Hepatocyte (in vitro differentiated cells): ENCODE results near the gene SKIDA1. TPM values are rescaled to one million over a fixed set of nuclear protein-coding genes. Genes with fewer than 3 reads are reported as not detected.

Source experiments
- DNase-seq: peaks from one replicate; pipeline ENCODE4 v3.0.0-alpha.2; 2016; ENCODE audit warnings: low spot score
- H2AFZ ChIP-seq: fragments of 200-600 bp; sonication (generic); 2 replicates; pipeline ENCODE4 v1.6.0; 2016; ENCODE audit warnings: antibody characterized with exemption, mild to moderate bottlenecking
- H3K27ac ChIP-seq: fragments of 200-600 bp; sonication (generic); 2 replicates; pipeline ENCODE4 v1.5.1; 2016; ENCODE audit warnings: mild to moderate bottlenecking
- H3K27me3 ChIP-seq: fragments of 200-600 bp; sonication (generic); 2 replicates; pipeline ENCODE4 v1.6.1; 2016
- H3K36me3 ChIP-seq: fragments of 200-600 bp; sonication (generic); replicated peaks from 2 replicates; pipeline ENCODE4 v1.5.1; 2016; ENCODE audit warnings: low read depth; ENCODE audit not compliant: insufficient read depth
- H3K4me1 ChIP-seq: fragments of 200-600 bp; sonication (generic); 2 replicates; pipeline ENCODE4 v1.5.1; 2016; ENCODE audit warnings: mild to moderate bottlenecking, moderate library complexity; ENCODE audit not compliant: insufficient read depth
- H3K4me2 ChIP-seq: fragments of 200-600 bp; sonication (generic); 2 replicates; pipeline ENCODE4 v1.6.0; 2016
- H3K4me3 ChIP-seq: fragments of 200-600 bp; sonication (generic); 2 replicates; pipeline ENCODE4 v1.5.1; 2016; ENCODE audit warnings: mild to moderate bottlenecking
- H3K79me2 ChIP-seq: fragments of 200-600 bp; sonication (generic); 2 replicates; pipeline ENCODE4 v1.6.0; 2017; ENCODE audit warnings: mild to moderate bottlenecking
- H3K9me2 ChIP-seq: fragments of 200-600 bp; sonication (generic); replicated peaks from 2 replicates; pipeline ENCODE4 v1.6.0; 2017; ENCODE audit warnings: mild to moderate bottlenecking; ENCODE audit not compliant: insufficient read depth
- H3K9me3 ChIP-seq: fragments of 200-600 bp; sonication (generic); 2 replicates; pipeline ENCODE4 v1.5.1; 2016; ENCODE audit warnings: low read depth, mild to moderate bottlenecking
- H4K20me1 ChIP-seq: fragments of 200-600 bp; sonication (generic); 2 replicates; pipeline ENCODE4 v1.6.0; 2016; ENCODE audit warnings: mild to moderate bottlenecking; ENCODE audit not compliant: insufficient read depth, poor library complexity, severe bottlenecking
- CTCF ChIP-seq: fragments of 200-600 bp; sonication (generic); IDR thresholded peaks from 2 replicates; pipeline ENCODE4 v1.5.1; 2016; ENCODE audit warnings: antibody characterized with exemption, mild to moderate bottlenecking; ENCODE audit not compliant: poor library complexity
- EZH2 ChIP-seq: fragments of 200-600 bp; sonication (generic); IDR thresholded peaks from 2 replicates; pipeline ENCODE4 v1.6.1; 2016; ENCODE audit warnings: antibody characterized with exemption, mild to moderate bottlenecking, borderline replicate concordance
- EZH2phosphoT487 ChIP-seq: fragments of 200-600 bp; sonication (generic); IDR thresholded peaks from one replicate; pipeline ENCODE4 v1.6.1; 2018; ENCODE audit warnings: antibody characterized with exemption, mild to moderate bottlenecking, low read depth, moderate library complexity; ENCODE audit not compliant: unreplicated experiment, severe bottlenecking
- WGBS: methylation state at CpG from one replicate; pipeline ENCODE4 v1.1.6; 2016; ENCODE audit warnings: low lambda C conversion rate; ENCODE audit errors: missing lambda C conversion rate; 5-methylcytosine and 5-hydroxymethylcytosine counted together
- polyA plus RNA-seq: library from polyadenylated mRNA; unstranded; fragments of >200 nt; fragmentation: Nextera tagmentation; extraction: Ambion mirVana; gene quantifications from 2 replicates; pipeline ENCODE4 v1.2.1, GENCODE V29; 2016
- total RNA-seq: library from RNA; depleted of rRNA; stranded (reverse); fragments of >200 nt; gene quantifications from 2 replicates; pipeline ENCODE4 v1.2.3, GENCODE V29; 2014

Gene SKIDA1
- total and polyA plus RNA-seq, 2 experiments from 2014 or later = 0.68 to 2.3 TPM

- Histone ChIP-seq H3K27ac (peak overlapping the region; percentile 95), H3K9me2 (no peaks in the 10 kb centered on the region), H2AFZ (peak overlapping the region; percentile 50), H3K4me1 (peaks cover 20% of the 10 kb centered on the region), H4K20me1 (no peaks in the 10 kb centered on the region), H3K9me3 (no peaks in the 10 kb centered on the region), H3K27me3 (peaks cover 8% of the 10 kb centered on the region), H3K79me2 (peaks cover 29% of the 10 kb centered on the region), H3K36me3 (no peaks in the 10 kb centered on the region), H3K4me3 (no peak overlapping the region), H3K4me2 (peak overlapping the region; percentile 87)
- no peak for TF ChIP-seq EZH2
- no peak for TF ChIP-seq EZH2phosphoT487
- TF ChIP-seq CTCF = no peak
- WGBS = 20% methylated on average over 7 of the region's 7 CpGs
- no peak for DNase-seq
These were observed 1.4 kb downstream of the SKIDA1 start for GRCh38 chr10:21524131-21524525.

GRCh38 chr10:21523557-21524008 lies 1.9 kb downstream of the SKIDA1 start:
- H3K9me2 ChIP-seq = no peaks in the 10 kb centered on the region
- H3K4me3 ChIP-seq = no peak overlapping the region
- peak overlapping the region; percentile 50 for H2AFZ ChIP-seq
- peaks cover 23% of the 10 kb centered on the region for H3K4me1 ChIP-seq
- H3K27ac ChIP-seq = peak overlapping the region; percentile 95
- no peaks in the 10 kb centered on the region for H3K36me3 ChIP-seq
- no peaks in the 10 kb centered on the region for H3K9me3 ChIP-seq
- H3K79me2 ChIP-seq = peaks cover 25% of the 10 kb centered on the region
- TF ChIP-seq EZH2 (no peak), CTCF (no peak), EZH2phosphoT487 (no peak)
- peak overlapping the region; percentile 87 for H3K4me2 ChIP-seq
- no peaks in the 10 kb centered on the region for H4K20me1 ChIP-seq
- H3K27me3 ChIP-seq = peaks cover 11% of the 10 kb centered on the region
- peak; percentile 60 for DNase-seq
- 48% methylated on average over 3 of the region's 3 CpGs for WGBS

GRCh38 chr10:21522631-21523406 lies 2.7 kb downstream of the SKIDA1 start:
- H3K4me1 ChIP-seq = peaks cover 23% of the 10 kb centered on the region
- no peaks in the 10 kb centered on the region for H3K9me2 ChIP-seq
- no peaks in the 10 kb centered on the region for H3K36me3 ChIP-seq
- no peak for DNase-seq
- TF ChIP-seq EZH2phosphoT487 = no peak
- TF ChIP-seq EZH2 = no peak
- no peak for TF ChIP-seq CTCF
- H3K4me3 ChIP-seq = no peak overlapping the region
- H3K4me2 ChIP-seq = peak overlapping the region; percentile 87
- no peak overlapping the region for H2AFZ ChIP-seq
- no peaks in the 10 kb centered on the region for H3K9me3 ChIP-seq
- no peaks in the 10 kb centered on the region for H4K20me1 ChIP-seq
- peaks cover 18% of the 10 kb centered on the region for H3K27me3 ChIP-seq
- peak overlapping the region; percentile 95 for H3K27ac ChIP-seq
- peaks cover 28% of the 10 kb centered on the region for H3K79me2 ChIP-seq
- 57% methylated on average over 1 of the region's 1 CpG for WGBS
